Stomach (tissue), 9 donors: ENCODE results near the gene FAM47E. TPM values are rescaled to one million over a fixed set of nuclear protein-coding genes. Genes with fewer than 3 reads are reported as not detected.
A peak's percentile ranks its signal among the peaks of the same experiment; 100 is the strongest.

Experiments
- DNase-seq, 2 donors: peaks; one replicate each; pipeline versions ENCODE4 v3.0.0 to v3.0.0-alpha.2; 2013 to 2019
- H3K27ac ChIP-seq, 5 donors: fragments of 200-600 bp in 4 of 5; sonication (generic) in 4 of 5; one replicate each; pipeline ENCODE4 v1.5.1; 2013 to 2019; ENCODE audit warnings: mild to moderate bottlenecking in 1 of 5, moderate library complexity in 1 of 5
- H3K27me3 ChIP-seq, 3 donors: fragments of 200-600 bp; sonication (generic); one replicate each; pipeline ENCODE4 v1.5.1; 2017 to 2019; ENCODE audit warnings: mixed run types in 1 of 3
- H3K36me3 ChIP-seq, 4 donors: fragments of 200-600 bp; sonication (generic); 1 replicate in 3 of 4; 2 replicates in 1 of 4; pipeline ENCODE4 v1.5.1; 2016 to 2019
- H3K4me1 ChIP-seq, 4 donors: fragments of 200-600 bp; sonication (generic); one replicate each; pipeline ENCODE4 v1.5.1; 2016 to 2019
- H3K4me3 ChIP-seq, 4 donors: fragments of 200-600 bp; sonication (generic) in 3 of 4; one replicate each; pipeline ENCODE4 v1.5.1; 2016 to 2019; ENCODE audit warnings: mild to moderate bottlenecking in 1 of 4
- H3K9me3 ChIP-seq, 4 donors: fragments of 200-600 bp; sonication (generic); one replicate each; pipeline ENCODE4 v1.5.1; 2016 to 2019
- EP300 ChIP-seq: sonication (generic); formaldehyde crosslinking; IDR thresholded peaks from one replicate; pipeline ENCODE4 v1.6.1; 2017; ENCODE audit warnings: antibody characterized with exemption
- POLR2A ChIP-seq, 4 donors: fragments of 450-650 bp; IDR thresholded peaks; one replicate each; pipeline ENCODE4 v1.6.1; 2016; ENCODE audit warnings: antibody characterized with exemption in 4 of 4, control low read depth in 2 of 4, mild to moderate bottlenecking in 1 of 4, moderate library complexity in 1 of 4
- POLR2AphosphoS5 ChIP-seq, 3 donors: sonication (generic); formaldehyde crosslinking; IDR thresholded peaks; one replicate each; pipeline ENCODE4 v1.6.1; 2016; ENCODE audit warnings: antibody characterized with exemption in 3 of 3
- WGBS, 5 donors: extraction: QIAGEN DNeasy Blood & Tissue Kit in 3 of 5; methylation state at CpG; one replicate each; pipeline versions ENCODE4 v1.1.5 to v1.1.7; 2013 to 2018; 5-methylcytosine and 5-hydroxymethylcytosine counted together
- intact Hi-C: fragments of 100-400 bp; cut with DNase I; formaldehyde crosslinking; loops from one replicate; pipeline ENCODE4 v1.15.1; 2023; ENCODE audit warnings: low total_unique reads
- polyA plus RNA-seq, 3 donors: library from polyadenylated mRNA; stranded (reverse); fragments of 200-250 nt; gene quantifications; one replicate each; pipeline ENCODE4 v1.2.3, GENCODE V29; 2013
- total RNA-seq, 5 donors: library from RNA; depleted of rRNA; stranded (reverse); fragments of >200 nt; gene quantifications; one replicate each; pipeline versions ENCODE4 v1.1.0 to v1.2.3, GENCODE V29; 2014 to 2016
- TF ChIP-seq, protein P1 (sequence below), 7 experiments: fragments of 450-650 bp in 4 of 7; fragments of 200-600 bp in 3 of 7; sonication (generic) in 3 of 7; IDR thresholded peaks; one replicate each; pipeline ENCODE4 v1.5.1; 2016 to 2019; ENCODE audit warnings: antibody characterized with exemption in 7 of 7, control low read depth in 2 of 7, mild to moderate bottlenecking in 1 of 7
- donor health status: healthy with polysubstance abuse.
- donor health status: Bipolar disorder and iron deficiency.
- donor health status: healthy.

FAM47E gene
- total and polyA plus RNA-seq, 8 donors = under 0.01 to 10.8 (median 6.5) TPM; not detected in 1

- H3K9me3 ChIP-seq = no peaks in the 10 kb centered on the region
- DNase-seq = no peak
- no peak overlapping the region for H3K4me3 ChIP-seq
- peak overlapping the region; percentile 69 to 99 (median 96) for H3K27ac ChIP-seq
- H3K4me1 ChIP-seq = peaks cover 74 to 99% (median 90%) of the 10 kb centered on the region in 4 donors
- intact Hi-C loops = no loop called here
- no peaks in the 10 kb centered on the region for H3K27me3 ChIP-seq
- no peaks in the 10 kb centered on the region for H3K36me3 ChIP-seq
- TF ChIP-seq POLR2A (IDR thresholded peaks at IDR 0.05) = no peak
- no peak for TF ChIP-seq EP300
- no peak for TF ChIP-seq POLR2AphosphoS5 (IDR thresholded peaks at IDR 0.05)
- TF ChIP-seq, protein P1, sequence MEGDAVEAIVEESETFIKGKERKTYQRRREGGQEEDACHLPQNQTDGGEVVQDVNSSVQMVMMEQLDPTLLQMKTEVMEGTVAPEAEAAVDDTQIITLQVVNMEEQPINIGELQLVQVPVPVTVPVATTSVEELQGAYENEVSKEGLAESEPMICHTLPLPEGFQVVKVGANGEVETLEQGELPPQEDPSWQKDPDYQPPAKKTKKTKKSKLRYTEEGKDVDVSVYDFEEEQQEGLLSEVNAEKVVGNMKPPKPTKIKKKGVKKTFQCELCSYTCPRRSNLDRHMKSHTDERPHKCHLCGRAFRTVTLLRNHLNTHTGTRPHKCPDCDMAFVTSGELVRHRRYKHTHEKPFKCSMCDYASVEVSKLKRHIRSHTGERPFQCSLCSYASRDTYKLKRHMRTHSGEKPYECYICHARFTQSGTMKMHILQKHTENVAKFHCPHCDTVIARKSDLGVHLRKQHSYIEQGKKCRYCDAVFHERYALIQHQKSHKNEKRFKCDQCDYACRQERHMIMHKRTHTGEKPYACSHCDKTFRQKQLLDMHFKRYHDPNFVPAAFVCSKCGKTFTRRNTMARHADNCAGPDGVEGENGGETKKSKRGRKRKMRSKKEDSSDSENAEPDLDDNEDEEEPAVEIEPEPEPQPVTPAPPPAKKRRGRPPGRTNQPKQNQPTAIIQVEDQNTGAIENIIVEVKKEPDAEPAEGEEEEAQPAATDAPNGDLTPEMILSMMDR (IDR thresholded peaks at IDR 0.05) = no peak
Measured at GRCh38 chr4:76205476-76205875, 46.0 kb upstream of the FAM47E start.

- Histone ChIP-seq H3K9me3 (no peaks in the 10 kb centered on the region), H3K27ac (peak overlapping the region; percentile 69 to 99 (median 96)), H3K4me1 (peaks cover 72 to 99% (median 90%) of the 10 kb centered on the region in 4 donors), H3K27me3 (no peaks in the 10 kb centered on the region), H3K36me3 (no peaks in the 10 kb centered on the region), H3K4me3 (no peak overlapping the region)
- intact Hi-C loops = no loop called here
- peak in 1 of 2 donors; percentile 36 for DNase-seq
- 43 to 63% (median 47%) methylated on average over 7 of the region's 7 CpGs for WGBS, 5 donors
- TF ChIP-seq EP300 = no peak
- TF ChIP-seq, protein P1 (IDR thresholded peaks at IDR 0.05) = no peak
- no peak for TF ChIP-seq POLR2AphosphoS5 (IDR thresholded peaks at IDR 0.05)
- TF ChIP-seq POLR2A (IDR thresholded peaks at IDR 0.05) = no peak
Measured at GRCh38 chr4:76206222-76206942, 45.1 kb upstream of the FAM47E start.

DNA sequence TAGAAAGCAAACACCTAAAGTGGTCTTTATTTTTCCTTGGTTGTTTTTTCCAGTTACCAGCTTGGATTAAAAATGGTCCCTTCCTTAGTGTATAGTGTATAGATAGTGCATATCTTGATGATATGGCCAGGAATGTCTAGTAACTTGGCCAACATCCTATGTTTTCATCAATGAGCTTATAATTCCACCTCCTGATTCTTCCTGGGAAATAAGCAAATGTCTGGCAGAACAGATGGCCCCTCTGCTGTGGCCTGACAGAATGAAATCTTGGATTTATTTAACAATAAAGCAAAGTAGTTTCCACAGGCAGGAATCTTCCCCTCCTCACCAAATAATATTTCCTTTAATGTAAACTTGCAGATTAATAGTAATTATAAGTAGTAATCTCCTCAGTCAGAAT lies 44.0 kb upstream of the FAM47E start:
- Histone ChIP-seq H3K4me1 (peaks cover 69 to 100% (median 94%) of the 10 kb centered on the region in 4 donors), H3K9me3 (no peaks in the 10 kb centered on the region), H3K4me3 (peak overlapping the region in 1 of 4 donors; percentile 27), H3K27ac (peak overlapping the region; percentile 63 to 99 (median 96)), H3K27me3 (no peaks in the 10 kb centered on the region), H3K36me3 (no peaks in the 10 kb centered on the region)
- no peak for TF ChIP-seq POLR2A (IDR thresholded peaks at IDR 0.05)
- intact Hi-C loops = no loop called here
- DNase-seq = no peak

GRCh38 chr4:76208005-76208765 lies 43.3 kb upstream of the FAM47E start:
- intact Hi-C loops = no loop called here
- 12 to 22% (median 15%) methylated on average over 9 of the region's 9 CpGs for WGBS, 5 donors
- Histone ChIP-seq H3K4me1 (peaks cover 69 to 98% (median 94%) of the 10 kb centered on the region in 4 donors), H3K36me3 (no peaks in the 10 kb centered on the region), H3K27ac (peak overlapping the region; percentile 81 to 99 (median 96)), H3K9me3 (no peaks in the 10 kb centered on the region), H3K4me3 (peak overlapping the region in 3 of 4 donors; percentile 13 to 27 (median 21)), H3K27me3 (no peaks in the 10 kb centered on the region)
- peak; percentile 74 to 94 for DNase-seq
- TF ChIP-seq POLR2A (IDR thresholded peaks at IDR 0.05) (no peak), POLR2AphosphoS5 (IDR thresholded peaks at IDR 0.05) (peak; percentile 71 to 92 (median 79)), EP300 (no peak)
- TF ChIP-seq, protein P1 (IDR thresholded peaks at IDR 0.05) = no peak
